ENCODE results near the gene SFMBT1. TPM values are rescaled to one million over a fixed set of nuclear protein-coding genes. Genes with fewer than 3 reads are reported as not detected.
"Not testable (repeated sequence)": the region's sequence is repeated elsewhere in the genome, so short reads cannot be mapped to it uniquely, and the experiment has no call there.

The SFMBT1 gene
- total and polyA plus RNA-seq, 2 experiments from 2014 or later, result 5.3 to 24.0 TPM

DNA sequence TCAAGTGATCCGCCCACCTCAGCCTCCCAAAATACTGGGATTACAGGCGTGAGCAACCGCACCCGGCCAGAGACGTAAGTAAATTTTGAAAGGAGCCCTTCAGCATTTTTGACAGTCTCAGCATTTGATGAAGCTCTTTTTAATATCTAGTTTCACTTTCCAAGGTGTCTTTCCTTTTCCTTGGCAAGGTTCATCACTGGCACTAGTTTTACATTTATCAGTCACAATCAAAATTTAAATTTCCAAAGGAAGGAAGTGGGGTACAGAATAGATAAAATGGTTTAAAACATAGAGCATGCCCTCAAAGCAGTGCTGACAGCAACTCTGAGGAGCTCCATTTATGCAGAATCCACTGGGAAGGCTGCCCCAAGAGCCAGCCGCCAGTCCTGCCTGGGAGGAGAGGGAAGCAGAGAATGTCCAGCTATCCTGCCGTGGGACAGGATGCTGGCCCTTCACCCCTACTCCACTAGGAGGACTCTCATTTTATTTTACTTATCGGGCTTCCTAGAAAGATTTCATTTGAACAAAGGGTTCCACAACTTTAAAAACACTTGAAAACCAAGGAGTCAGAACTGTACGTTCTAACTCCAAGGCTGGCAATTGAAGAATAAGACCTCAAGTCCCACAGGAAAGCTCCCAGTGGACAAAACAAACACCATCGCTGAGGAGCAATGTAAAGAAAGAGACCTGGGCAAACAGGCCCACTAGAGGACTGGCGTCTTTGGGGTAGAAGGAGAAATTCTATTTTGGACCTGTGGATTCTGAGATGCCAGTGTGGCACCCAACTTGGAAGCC is 9.9 kb downstream of the SFMBT1 start:
- Histone ChIP-seq H4K20me1 (replicated peaks; ENCODE audit: insufficient read depth) (no peaks in the 10 kb centered on the region; the same call in 1 of the 2 replicates), H3K36me3 (ENCODE audit: insufficient read depth) (no peaks in the 10 kb centered on the region), H3K4me2 (no peak overlapping the region), H3K27me3 (ENCODE audit: insufficient read depth) (no peaks in the 10 kb centered on the region), H3K79me2 (replicated peaks; ENCODE audit: insufficient read depth) (peaks cover 58% of the 10 kb centered on the region), H3K27ac (ENCODE audit: low read depth) (no peak overlapping the region), H3K4me3 (no peak overlapping the region), H3K4me1 (ENCODE audit: insufficient read depth) (peaks cover 23% of the 10 kb centered on the region), H2AFZ (no peak overlapping the region), H3F3A (replicated peaks; ENCODE audit: low read depth) (no peaks in the 10 kb centered on the region), H3K9me2 (ENCODE audit: insufficient read depth) (0 out of 2 replicates have a peak, but pooled peaks cover 6% of the 10 kb centered on the region)
- TF ChIP-seq EZH2phosphoT487 (IDR thresholded peaks at IDR 0.05; ENCODE audit: unreplicated experiment) (no peak), CTCF (conservative IDR thresholded peaks at IDR 0.05; ENCODE audit: low read depth in 2 of 2) (peak in 1 of 2 experiments; percentile 35; a peak in 2 of 4 replicates), EZH2 (IDR thresholded peaks at IDR 0.05; ENCODE audit: low read depth, unreplicated experiment) (no peak)
- Mint-ChIP-seq H3K4me3 (no peak overlapping the region; the same call in 2 of the 3 replicates), H3K36me3 (ENCODE audit: low read depth) (no peaks in the 10 kb centered on the region), H3K9me3 (no peaks in the 10 kb centered on the region), H3K4me1 (peaks cover 29% of the 10 kb centered on the region), H3K27ac (no peak overlapping the region), H3K27me3 (ENCODE audit: insufficient read depth, low read depth, poor library complexity) (no peaks in the 10 kb centered on the region)
- ATAC-seq (peak; percentile 69), DNase-seq (ENCODE audit: low spot score) (peak; percentile 57)

DNA sequence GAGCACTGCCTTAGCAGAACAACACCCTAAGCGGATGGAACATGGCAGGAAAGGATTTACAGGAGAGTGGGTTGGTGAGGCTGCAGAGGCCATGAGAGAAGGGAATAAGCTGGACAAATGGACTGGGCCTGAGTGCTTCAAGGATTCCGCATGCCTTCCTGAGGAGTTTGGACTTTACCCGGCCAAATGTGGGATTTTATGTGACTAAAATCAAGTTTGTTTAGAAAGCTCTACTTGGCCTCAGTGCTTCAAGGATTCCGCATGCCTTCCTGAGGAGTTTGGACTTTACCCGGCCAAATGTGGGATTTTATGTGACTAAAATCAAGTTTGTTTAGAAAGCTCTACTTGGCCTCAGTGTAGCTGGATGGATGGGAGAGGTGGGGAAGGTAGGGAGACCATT is 10.9 kb downstream of the SFMBT1 start:
- H3K4me2 ChIP-seq; DNase-seq (ENCODE audit: low spot score); H3K9me2 ChIP-seq (ENCODE audit: insufficient read depth); H3F3A ChIP-seq (replicated peaks; ENCODE audit: low read depth); H2AFZ ChIP-seq; ATAC-seq; H3K27me3 Mint-ChIP-seq (ENCODE audit: insufficient read depth, low read depth, poor library complexity); H3K36me3 ChIP-seq (ENCODE audit: insufficient read depth); H4K20me1 ChIP-seq (replicated peaks; ENCODE audit: insufficient read depth); H3K9me3 Mint-ChIP-seq; H3K27ac Mint-ChIP-seq; H3K27me3 ChIP-seq (ENCODE audit: insufficient read depth); H3K27ac ChIP-seq (ENCODE audit: low read depth); H3K36me3 Mint-ChIP-seq (ENCODE audit: low read depth); H3K4me3 ChIP-seq; H3K4me3 Mint-ChIP-seq: not testable (repeated sequence)
- Histone ChIP-seq H3K4me1 (ENCODE audit: insufficient read depth) (peaks cover 31% of the 10 kb centered on the region), H3K79me2 (replicated peaks; ENCODE audit: insufficient read depth) (peaks cover 52% of the 10 kb centered on the region)
- H3K4me1 Mint-ChIP-seq, result peaks cover 34% of the 10 kb centered on the region

- peaks cover 37% of the 10 kb centered on the region for H3K4me1 ChIP-seq (ENCODE audit: insufficient read depth)
- peaks cover 40% of the 10 kb centered on the region for H3K4me1 Mint-ChIP-seq
- not testable (repeated sequence) for H4K20me1 ChIP-seq (replicated peaks; ENCODE audit: insufficient read depth); H3K4me3 ChIP-seq; H3K36me3 Mint-ChIP-seq (ENCODE audit: low read depth); DNase-seq (ENCODE audit: low spot score); H3K27me3 Mint-ChIP-seq (ENCODE audit: insufficient read depth, low read depth, poor library complexity); ATAC-seq; H3K36me3 ChIP-seq (ENCODE audit: insufficient read depth); H3F3A ChIP-seq (replicated peaks; ENCODE audit: low read depth); H3K27ac Mint-ChIP-seq; H3K9me2 ChIP-seq (ENCODE audit: insufficient read depth); H3K4me2 ChIP-seq; H3K9me3 Mint-ChIP-seq; H2AFZ ChIP-seq; H3K27me3 ChIP-seq (ENCODE audit: insufficient read depth); H3K27ac ChIP-seq (ENCODE audit: low read depth); H3K4me3 Mint-ChIP-seq
- H3K79me2 ChIP-seq (replicated peaks; ENCODE audit: insufficient read depth), result peaks cover 50% of the 10 kb centered on the region
Measured at GRCh38 chr3:53034411-53034810, 11.5 kb downstream of the SFMBT1 start.

Measured in GM23338 (cell line).